ENCODE measurements around the gene STX12.

GRCh38 chr1:27725374-27726172 lies 47.4 kb upstream of the STX12 start, which contains the start of gene FAM76A:
- TF ChIP-seq CTCF (IDR thresholded peaks at IDR 0.05) (peak in 3 of 4 donors; percentile 63 to 79 (median 65)), POLR2A (IDR thresholded peaks at IDR 0.05) (peak; percentile 92)
